ENCODE measurements around the gene WRAP73. TPM values are rescaled to one million over a fixed set of nuclear protein-coding genes. Genes with fewer than 3 reads are reported as not detected.

Gene WRAP73
- total RNA-seq, 1 experiment from 2014 or later = 25.3 TPM

GRCh38 chr1:3681231-3681897 lies 31.5 kb upstream of the WRAP73 start:
- Mint-ChIP-seq H3K36me3 (ENCODE audit: insufficient read depth, unreplicated experiment) (no peaks in the 10 kb centered on the region), H3K4me1 (ENCODE audit: insufficient read depth, unreplicated experiment) (peaks cover 10% of the 10 kb centered on the region), H3K27ac (ENCODE audit: low read depth, unreplicated experiment) (no peak overlapping the region), H3K4me3 (ENCODE audit: unreplicated experiment) (no peak overlapping the region), H3K27me3 (ENCODE audit: insufficient read depth, unreplicated experiment) (peaks cover 11% of the 10 kb centered on the region), H3K9me3 (ENCODE audit: unreplicated experiment) (no peaks in the 10 kb centered on the region)
- no TSS peak for BruUV-seq (replicated peaks)
- peak; percentile 46 for DNase-seq (ENCODE audit: unreplicated experiment)
- CTCF ChIA-PET = interaction anchor here (0.6 to 1.3 kb wide), 6 partner anchors 10 to 120 kb away, joined by 3 to 5 read pairs (median 4); no protein-coding TSS in a partner anchor
- TF ChIP-seq CTCF (IDR thresholded peaks at IDR 0.05; ENCODE audit: unreplicated experiment) = no peak
- POLR2A ChIA-PET = interaction anchor here (0.9 to 1.7 kb wide), 3 partner anchors 9 to 36 kb away, joined by 3 read pairs; no protein-coding TSS in a partner anchor
- intact Hi-C loops (cut with micrococcal nuclease) = no loop called here

GRCh38 chr1:3680488-3681230 lies 30.8 kb upstream of the WRAP73 start:
- intact Hi-C loops (cut with micrococcal nuclease) = no loop called here
- H3K4me3 Mint-ChIP-seq (ENCODE audit: unreplicated experiment) = no peak overlapping the region
- peaks cover 10% of the 10 kb centered on the region for H3K4me1 Mint-ChIP-seq (ENCODE audit: insufficient read depth, unreplicated experiment)
- CTCF ChIA-PET = interaction anchor here (0.6 to 1.3 kb wide), 6 partner anchors 11 to 120 kb away, joined by 3 to 5 read pairs (median 4); no protein-coding TSS in a partner anchor
- no peak for DNase-seq (ENCODE audit: unreplicated experiment)
- POLR2A ChIA-PET = interaction anchor here (0.9 to 1.7 kb wide), 3 partner anchors 8 to 37 kb away, joined by 3 read pairs; no protein-coding TSS in a partner anchor
- no TSS peak for BruUV-seq (replicated peaks)
- H3K27ac Mint-ChIP-seq (ENCODE audit: low read depth, unreplicated experiment) = no peak overlapping the region
- TF ChIP-seq CTCF (IDR thresholded peaks at IDR 0.05; ENCODE audit: unreplicated experiment) = no peak
- peaks cover 11% of the 10 kb centered on the region for H3K27me3 Mint-ChIP-seq (ENCODE audit: insufficient read depth, unreplicated experiment)
- no peaks in the 10 kb centered on the region for H3K36me3 Mint-ChIP-seq (ENCODE audit: insufficient read depth, unreplicated experiment)
- H3K9me3 Mint-ChIP-seq (ENCODE audit: unreplicated experiment) = no peaks in the 10 kb centered on the region

- intact Hi-C loops (cut with micrococcal nuclease) = no loop called here
- POLR2A ChIA-PET = interaction anchor here (1.0 to 1.7 kb wide), 2 partner anchors 7 to 38 kb away, joined by 3 read pairs; no protein-coding TSS in a partner anchor
- peak overlapping the region; percentile 4 for H3K27ac Mint-ChIP-seq (ENCODE audit: low read depth, unreplicated experiment)
- no peaks in the 10 kb centered on the region for H3K36me3 Mint-ChIP-seq (ENCODE audit: insufficient read depth, unreplicated experiment)
- H3K4me3 Mint-ChIP-seq (ENCODE audit: unreplicated experiment) = no peak overlapping the region
- H3K9me3 Mint-ChIP-seq (ENCODE audit: unreplicated experiment) = no peaks in the 10 kb centered on the region
- BruUV-seq (replicated peaks) = no TSS peak
- DNase-seq (ENCODE audit: unreplicated experiment) = no peak
- peaks cover 11% of the 10 kb centered on the region for H3K27me3 Mint-ChIP-seq (ENCODE audit: insufficient read depth, unreplicated experiment)
- peaks cover 10% of the 10 kb centered on the region for H3K4me1 Mint-ChIP-seq (ENCODE audit: insufficient read depth, unreplicated experiment)
- TF ChIP-seq CTCF (IDR thresholded peaks at IDR 0.05; ENCODE audit: unreplicated experiment) = no peak
- CTCF ChIA-PET = interaction anchor here (1.3 kb wide), 1 partner anchor 11 kb away, joined by 3 read pairs; no protein-coding TSS in a partner anchor
Measured at GRCh38 chr1:3679799-3680453, 30.0 kb upstream of the WRAP73 start.
